HG03575 (cell line): ENCODE data around the gene NEK10.
"Not testable (repeated sequence)": the region's sequence is repeated elsewhere in the genome, so short reads cannot be mapped to it uniquely, and the experiment has no call there.

Source experiments
- ATAC-seq: cut with Tn5 transposase; IDR thresholded peaks from one replicate; pipeline ENCODE4 v1.9.1; 2021; ENCODE audit not compliant: unreplicated experiment, insufficient number of reproducible peaks, low FRiP score; ENCODE audit errors: extremely low read depth

NEK10 gene, protein sequence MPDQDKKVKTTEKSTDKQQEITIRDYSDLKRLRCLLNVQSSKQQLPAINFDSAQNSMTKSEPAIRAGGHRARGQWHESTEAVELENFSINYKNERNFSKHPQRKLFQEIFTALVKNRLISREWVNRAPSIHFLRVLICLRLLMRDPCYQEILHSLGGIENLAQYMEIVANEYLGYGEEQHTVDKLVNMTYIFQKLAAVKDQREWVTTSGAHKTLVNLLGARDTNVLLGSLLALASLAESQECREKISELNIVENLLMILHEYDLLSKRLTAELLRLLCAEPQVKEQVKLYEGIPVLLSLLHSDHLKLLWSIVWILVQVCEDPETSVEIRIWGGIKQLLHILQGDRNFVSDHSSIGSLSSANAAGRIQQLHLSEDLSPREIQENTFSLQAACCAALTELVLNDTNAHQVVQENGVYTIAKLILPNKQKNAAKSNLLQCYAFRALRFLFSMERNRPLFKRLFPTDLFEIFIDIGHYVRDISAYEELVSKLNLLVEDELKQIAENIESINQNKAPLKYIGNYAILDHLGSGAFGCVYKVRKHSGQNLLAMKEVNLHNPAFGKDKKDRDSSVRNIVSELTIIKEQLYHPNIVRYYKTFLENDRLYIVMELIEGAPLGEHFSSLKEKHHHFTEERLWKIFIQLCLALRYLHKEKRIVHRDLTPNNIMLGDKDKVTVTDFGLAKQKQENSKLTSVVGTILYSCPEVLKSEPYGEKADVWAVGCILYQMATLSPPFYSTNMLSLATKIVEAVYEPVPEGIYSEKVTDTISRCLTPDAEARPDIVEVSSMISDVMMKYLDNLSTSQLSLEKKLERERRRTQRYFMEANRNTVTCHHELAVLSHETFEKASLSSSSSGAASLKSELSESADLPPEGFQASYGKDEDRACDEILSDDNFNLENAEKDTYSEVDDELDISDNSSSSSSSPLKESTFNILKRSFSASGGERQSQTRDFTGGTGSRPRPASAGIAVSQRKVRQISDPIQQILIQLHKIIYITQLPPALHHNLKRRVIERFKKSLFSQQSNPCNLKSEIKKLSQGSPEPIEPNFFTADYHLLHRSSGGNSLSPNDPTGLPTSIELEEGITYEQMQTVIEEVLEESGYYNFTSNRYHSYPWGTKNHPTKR

DNA sequence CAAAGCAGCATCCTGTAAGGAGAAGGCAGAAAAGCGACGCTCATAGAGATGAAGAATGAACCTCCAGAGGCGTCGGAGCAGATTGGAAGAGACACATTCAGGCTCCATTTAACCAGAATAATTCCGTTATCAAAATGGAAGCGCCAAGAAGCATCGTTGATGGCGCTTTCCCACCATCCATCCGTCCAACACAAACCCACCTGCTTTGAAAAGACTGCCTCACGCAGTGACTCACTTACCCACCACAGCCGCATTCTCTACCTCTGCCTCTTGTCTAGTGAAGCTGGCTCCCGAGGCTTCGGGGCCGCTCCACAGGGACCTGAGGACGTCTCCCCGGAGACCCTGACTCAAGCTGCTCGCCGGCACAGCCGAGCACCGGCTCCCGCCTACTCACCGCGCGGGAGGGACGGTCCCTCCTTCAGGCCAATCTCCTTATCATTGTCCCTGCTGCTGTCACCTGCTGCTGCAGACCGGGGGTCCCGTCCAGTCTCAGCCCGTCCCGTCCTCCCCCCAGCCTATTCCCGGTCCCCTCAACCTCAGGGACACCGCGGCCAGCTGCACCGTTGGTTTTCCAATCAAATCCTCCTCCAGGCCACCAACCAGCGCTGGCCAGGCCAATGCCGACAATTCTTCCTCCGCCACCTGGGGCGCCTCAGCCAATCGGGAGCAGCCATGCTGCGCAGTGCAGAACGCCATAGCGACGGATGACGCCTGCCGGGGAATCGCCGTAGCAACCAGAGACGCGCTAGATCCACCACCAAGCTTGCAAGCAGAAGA is at the start of gene NEK10:
NEK10 (minus strand) TSS at position 553 of the 777 bp plus-strand sequence. CDS start 16,501 bp downstream, outside the sequence.
- ATAC-seq = peak; percentile 100

DNA sequence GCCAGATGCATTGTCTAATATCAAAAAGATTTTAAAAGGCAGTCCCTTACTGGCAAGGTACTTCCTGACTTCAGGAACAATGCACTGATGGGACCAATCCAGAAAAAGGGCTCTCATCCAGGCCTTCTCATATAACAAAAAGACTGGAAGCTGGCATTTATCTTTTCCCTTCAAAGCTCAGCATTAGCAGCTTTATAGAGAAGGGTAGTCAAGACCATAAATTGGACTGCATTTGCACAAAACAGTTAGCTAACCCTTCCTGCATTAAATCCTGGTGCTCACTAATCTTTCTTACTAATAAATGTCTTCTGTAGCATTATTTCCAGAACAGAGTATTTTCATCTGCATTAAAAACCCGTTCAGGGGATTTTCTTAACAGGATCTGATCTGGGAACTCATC is 46.0 kb upstream of the NEK10 start:
- no peak for ATAC-seq

DNA sequence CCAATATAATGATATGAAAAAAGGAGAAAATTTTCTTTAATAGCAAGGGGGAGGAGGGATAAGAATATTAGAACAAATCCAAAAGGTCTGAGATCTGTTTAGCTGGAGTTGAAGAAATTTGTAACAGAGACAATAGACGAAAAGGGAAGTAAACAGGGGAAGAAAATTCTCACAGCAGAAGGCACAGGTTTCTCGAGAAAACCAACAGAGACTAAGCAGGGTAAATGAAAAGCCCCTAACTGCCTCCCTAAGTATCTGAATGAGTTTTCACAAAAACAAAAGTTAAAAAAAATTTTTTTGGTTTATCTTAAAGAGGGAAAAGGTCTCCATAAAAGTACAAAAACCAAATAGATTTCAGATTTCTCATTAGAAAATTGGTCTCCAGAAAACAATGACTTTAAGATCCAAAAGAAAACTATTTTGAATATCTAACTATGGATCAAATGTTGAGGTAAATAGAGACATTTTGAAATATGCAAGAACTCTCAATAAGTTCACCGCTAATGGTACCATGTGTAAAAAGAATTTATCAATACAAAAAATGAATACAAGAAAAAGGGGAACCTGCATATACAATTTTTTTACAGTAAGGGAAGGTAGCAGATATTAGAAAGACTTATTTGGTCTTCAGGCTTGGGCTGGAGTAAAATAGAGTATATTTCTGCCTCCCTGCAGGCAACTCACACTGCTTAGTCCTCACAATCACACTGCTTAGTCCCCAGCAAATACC is 23.9 kb upstream of the NEK10 start:
- no peak for ATAC-seq

DNA sequence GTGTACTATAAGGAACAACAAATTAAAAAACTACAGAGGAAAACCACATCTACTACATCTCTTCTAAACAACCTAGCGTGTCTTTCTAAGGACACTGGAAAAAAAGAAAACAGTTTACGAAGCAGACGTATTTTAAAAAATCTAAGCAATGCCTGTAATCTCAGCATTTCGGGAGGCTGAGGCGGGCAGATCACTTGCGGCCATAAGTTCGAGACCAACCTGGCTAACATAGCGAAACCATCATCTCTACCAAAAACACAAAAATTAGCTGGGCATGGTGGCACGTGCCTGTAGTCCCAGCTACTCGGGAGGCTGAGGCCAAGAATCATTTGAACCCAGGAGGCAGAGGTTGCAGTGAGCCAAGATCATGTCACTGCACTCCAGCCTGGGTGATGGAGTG is 23.2 kb upstream of the NEK10 start:
- ATAC-seq = not testable (repeated sequence)

DNA sequence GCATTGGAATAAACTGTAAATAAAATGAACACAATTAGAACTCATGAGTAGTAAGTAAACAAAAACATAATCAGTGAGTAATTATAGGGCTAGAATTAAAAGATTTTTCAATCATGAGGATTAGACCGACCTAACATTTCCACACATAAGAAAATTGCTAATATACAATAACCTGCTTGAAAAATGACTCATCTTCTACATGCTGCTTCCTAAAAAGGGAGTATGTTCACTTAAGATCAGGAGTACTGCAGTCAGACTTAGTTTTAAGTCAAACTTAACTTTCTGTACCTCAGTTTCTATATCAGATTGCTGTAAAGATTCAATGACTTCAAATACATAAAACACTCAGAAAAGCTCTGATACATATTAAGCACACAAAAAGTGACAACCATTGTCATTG is 22.6 kb upstream of the NEK10 start:
- no peak for ATAC-seq

DNA sequence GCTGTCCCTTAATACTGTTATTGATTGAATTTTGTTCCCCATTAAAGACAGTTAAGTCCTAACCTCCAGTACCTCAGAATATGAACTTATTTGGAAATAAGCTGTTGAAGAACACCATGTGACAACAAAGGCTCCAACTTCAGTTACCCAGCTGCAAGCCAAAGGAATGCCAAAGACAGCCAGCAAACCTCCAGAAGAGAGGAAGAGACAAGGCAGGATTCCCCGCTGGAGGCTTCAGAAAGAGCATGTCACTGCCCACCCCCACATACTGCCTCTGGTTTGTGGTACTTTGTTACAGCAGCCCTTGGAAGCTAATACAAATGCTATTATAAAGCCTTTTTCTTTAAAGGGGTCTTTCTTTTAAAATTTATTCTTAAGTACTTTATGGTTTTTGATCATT is 18.4 kb upstream of the NEK10 start:
- ATAC-seq = no peak

DNA sequence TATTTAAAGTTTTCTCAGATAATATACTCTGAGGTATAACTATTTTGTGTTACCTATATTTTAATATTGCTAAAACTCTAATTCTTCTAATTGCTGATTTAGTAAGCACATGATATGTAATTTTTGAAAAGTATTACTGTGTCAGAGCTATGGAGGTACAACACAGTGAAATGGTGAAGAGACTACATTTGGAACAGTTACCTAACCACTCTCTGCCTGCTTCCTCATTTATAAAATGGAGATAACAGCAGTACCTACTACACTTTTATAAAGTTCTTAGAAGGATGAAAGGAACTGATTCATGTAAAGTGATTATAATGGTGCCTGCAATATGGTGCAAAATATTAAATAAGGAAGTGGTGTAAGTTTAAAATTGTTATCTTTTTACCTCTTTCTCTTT is 16.3 kb upstream of the NEK10 start:
- ATAC-seq = no peak

DNA sequence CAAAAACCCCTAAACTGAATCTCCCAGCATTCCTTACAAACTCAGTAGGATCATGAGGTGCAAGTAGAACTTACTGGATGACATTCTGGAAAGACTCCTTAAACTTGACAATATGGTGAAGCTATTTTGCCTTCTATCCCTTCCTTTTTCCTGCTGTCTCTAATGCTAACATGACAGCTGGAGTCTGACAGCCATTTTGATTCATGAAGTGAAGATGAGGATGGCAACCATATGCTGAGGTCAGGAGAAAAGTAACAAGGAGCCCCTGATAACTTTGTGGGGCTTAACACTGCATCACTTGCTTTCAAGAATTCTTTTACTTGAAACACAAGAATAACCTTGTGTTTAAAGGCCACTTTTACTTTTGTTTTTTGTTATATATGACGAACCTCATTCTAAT is 15.0 kb upstream of the NEK10 start:
- no peak for ATAC-seq

DNA sequence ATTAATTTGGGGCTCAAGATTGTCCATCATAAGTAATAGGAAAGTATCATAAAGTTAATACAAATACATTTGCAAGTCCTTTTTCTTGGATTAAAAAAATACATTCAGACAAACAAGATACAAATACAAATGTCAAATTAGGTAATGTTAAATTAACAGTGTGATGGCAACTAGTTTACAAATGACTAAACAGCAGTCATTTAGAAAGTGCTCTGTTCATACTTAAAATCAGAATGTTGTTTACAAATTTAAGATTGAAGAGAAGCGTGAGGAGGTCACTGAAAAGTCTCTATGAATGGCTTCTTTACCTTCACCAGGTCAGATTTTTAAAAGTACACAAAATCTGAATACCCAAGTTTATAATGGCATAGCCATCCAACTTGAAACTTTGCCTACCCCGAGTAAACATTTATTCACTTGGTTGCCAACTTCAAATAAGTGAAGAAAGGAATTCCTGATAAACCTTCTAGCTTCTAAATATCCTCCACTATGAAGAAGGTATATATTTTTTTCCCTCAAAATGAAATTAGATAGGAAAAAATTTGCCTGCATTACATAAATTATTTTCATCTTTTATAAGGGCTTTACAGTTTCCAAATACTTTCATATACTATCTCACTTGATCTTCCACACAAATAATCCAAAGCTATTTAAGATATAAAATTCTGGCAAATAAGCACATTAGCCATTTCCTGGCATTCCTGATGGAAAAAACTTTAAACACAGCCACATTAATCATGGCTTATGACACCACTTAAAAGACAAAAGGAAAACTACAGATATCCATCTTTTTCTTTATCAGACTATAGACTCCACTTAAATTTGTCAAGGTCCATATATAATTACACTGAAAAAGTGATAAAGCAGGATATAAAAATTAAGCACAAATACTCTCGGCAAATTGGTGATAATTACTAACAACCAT is 11.5 kb upstream of the NEK10 start:
- ATAC-seq = no peak

DNA sequence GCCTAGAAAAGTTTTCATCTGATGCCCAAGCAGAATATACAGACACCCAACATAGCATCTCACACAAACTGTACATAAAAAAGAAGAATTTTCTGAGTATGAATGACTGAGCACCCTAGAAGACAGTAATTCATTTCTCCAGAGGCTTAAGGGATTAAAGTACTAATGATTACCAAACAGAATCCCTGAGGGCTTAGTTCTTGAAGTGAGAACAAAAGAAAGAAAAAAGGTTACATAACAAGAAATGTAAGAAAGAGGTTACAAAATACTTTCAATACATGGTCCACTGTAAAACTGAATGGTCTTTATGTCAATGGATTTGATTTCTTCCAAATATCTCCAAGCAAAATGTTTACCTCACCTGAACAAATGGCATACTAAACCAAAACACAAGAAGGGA is 9.1 kb upstream of the NEK10 start:
- no peak for ATAC-seq

DNA sequence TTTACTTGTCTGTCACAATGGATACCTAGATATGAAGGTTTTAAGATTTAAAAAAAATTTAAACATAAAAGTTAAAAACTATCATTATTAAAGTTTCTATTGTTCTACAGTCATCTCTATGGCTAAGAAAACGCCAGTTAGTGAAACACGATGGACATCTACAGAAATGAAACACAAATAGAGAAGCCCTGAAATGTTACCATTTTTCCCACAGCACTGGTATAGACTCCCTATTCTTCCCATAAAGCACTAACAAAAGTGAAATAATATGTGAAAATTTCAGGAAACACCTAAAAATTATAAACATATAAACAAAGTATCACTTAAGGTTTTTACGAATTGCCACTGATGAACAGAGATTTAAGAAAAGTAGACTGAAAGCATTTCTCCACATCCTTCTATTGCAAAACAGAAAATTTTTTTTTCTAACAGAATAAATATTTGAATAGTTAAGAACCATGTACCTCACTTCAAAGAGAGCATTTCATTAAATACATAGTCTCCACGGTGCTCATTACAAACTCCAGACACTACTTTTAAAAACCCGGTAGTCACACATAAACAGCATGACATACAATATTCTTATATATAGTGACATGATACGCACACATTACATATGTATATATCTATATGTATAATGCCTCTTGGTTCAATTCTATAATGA is 7.1 kb upstream of the NEK10 start:
- ATAC-seq = no peak

DNA sequence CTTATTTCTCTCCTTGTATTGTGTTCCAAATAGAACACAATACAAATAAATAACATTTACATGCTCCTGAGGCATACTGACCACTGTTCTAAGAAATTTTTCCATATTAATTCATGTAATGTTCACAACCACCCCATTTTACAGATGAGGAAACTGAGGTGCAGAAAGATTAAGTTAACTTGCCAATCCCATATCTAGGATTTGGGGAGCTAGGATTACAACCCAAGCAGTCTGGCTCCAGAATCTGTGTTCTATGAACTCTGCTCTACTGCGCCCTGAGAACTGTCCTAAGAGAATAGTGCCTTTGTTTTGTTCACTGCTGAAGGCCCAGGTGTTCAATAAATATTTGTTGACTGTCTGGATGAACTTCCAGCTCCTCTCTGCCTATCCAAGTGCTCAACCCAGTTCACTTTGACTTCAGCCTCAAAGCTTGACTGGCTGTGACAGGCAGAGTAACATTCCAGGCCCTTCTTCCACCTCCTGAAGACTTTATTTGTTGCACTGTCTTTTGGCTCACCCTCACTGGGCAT is 3.1 kb downstream of the NEK10 start:
- ATAC-seq = no peak

DNA sequence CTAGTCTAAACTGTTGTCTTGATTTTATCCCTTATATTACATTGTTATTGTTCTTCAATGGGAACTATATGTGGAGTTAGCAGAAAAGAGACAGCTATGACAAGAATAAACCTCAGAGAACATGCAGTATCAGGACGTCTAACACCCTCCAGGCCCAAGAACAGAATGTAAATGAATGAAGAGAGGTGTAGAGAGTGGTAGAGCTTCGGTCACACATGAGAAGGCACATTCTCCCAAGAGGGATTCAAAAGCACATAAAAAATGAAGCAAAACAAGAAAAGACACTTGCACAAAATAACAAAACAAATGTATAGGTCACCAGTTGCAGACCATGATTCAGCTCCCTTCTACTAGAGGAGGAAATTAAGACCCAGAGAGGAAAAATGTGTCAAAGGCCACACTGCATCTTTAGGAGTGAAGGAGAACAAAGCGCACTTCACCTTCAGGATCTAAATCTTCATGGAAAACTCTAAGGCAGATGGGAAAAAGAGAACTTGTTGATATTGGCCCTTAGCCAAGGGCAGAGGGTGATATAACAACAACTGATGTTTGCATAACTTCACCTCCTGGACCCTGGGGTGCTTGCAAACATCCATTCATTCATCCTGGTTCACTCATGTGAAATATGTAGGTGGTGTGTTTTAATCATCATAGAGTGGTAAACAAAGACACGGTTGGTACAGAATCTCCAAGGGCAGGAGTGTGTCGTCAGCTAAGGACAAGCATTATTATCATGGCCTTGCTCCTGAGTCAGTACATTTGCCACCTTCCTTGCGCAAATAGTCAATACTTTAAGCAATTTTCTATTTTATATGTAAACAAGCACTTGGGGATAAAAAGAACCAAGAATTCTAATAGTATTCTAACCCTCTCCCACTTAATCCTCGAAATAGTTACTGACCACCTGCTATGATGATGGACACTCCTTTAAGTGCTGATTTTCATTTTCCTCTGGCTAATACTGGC is 8.8 kb downstream of the NEK10 start:
- peak; percentile 34 for ATAC-seq

DNA sequence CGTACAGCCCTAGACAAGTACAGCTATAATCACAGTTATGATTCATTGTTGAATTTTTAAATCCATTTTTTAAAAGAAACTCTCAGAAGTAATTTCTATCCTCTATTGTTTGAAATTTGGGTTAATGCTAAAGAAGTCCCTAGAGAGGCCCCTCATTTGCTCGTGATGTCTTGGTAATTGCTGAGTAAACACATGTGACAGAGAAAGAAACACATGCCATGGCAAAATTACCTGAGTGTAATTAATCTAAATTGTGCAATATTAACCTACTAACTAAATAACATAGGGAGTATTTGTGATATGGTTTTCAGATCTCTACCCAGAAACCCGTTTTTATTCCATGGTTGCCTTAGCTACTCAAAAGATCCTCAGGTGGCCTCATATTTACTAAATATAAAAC is 10.8 kb downstream of the NEK10 start:
- no peak for ATAC-seq

DNA sequence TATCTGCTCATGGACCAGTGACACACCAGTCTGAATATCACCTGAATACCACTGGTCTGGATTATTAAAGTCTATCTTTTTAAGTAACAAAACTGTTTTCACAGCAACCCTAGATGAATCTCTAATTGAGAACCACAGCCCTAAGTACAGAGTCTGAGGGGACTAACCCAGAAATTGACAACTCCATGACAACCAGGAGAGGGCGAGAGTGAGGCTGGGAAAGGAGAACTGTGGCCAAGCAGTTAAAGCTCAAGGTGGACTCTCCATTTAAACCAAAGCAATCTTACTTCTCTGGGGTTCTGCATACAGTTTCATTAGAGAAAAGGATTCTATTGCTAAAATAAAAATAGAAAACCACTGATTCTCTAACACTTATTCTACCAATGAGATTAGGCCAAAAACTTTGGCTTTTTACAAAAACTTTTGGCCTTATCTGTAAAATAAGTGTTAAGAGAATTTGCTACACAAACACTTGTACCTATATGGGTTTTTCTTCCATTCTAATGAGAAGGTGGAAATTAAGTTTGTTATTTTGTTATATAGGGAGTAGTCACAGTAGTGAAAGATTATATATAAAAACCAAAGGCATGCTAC is 11.4 kb downstream of the NEK10 start:
- ATAC-seq = peak; percentile 68
